Brain pericyte (primary cell): ENCODE results near the gene FAM240A.

ENCODE experiments used
- DNase-seq: peaks from one replicate; pipeline ENCODE4 v3.0.0-alpha.2; 2012; ENCODE audit warnings: low read depth, low spot score

Gene FAM240A

GRCh38 chr3:46674031-46674845, 61.9 kb downstream of the FAM240A start:
- no peak for DNase-seq

- no peak for DNase-seq
These were observed 63.1 kb downstream of the FAM240A start for GRCh38 chr3:46675426-46675825.
